Progenitor cell of endocrine pancreas (in vitro differentiated cells): ENCODE measurements around the gene OGA. TPM values are rescaled to one million over a fixed set of nuclear protein-coding genes. Genes with fewer than 3 reads are reported as not detected.
"Not testable (repeated sequence)": the region's sequence is repeated elsewhere in the genome, so short reads cannot be mapped to it uniquely, and the experiment has no call there.

ENCODE experiments used
- DNase-seq: peaks from one replicate; pipeline ENCODE4 v3.0.0; 2021; ENCODE audit warnings: low spot score; ENCODE audit not compliant: unreplicated experiment
- H3K27ac Mint-ChIP-seq: 2 replicates; pipeline ENCODE4 v1.8.0; 2021; ENCODE audit warnings: mild to moderate bottlenecking, moderate library complexity, mixed read lengths
- H3K27me3 Mint-ChIP-seq: 2 replicates; pipeline ENCODE4 v1.8.0; 2021; ENCODE audit warnings: mixed read lengths
- H3K36me3 Mint-ChIP-seq: 2 replicates; pipeline ENCODE4 v1.8.0; 2022; ENCODE audit warnings: mixed read lengths; ENCODE audit not compliant: insufficient read depth
- H3K4me1 Mint-ChIP-seq: 2 replicates; pipeline ENCODE4 v1.8.0; 2021; ENCODE audit warnings: low read depth, mixed read lengths
- H3K4me3 Mint-ChIP-seq: 2 replicates; pipeline ENCODE4 v1.8.0; 2021; ENCODE audit warnings: low read depth, mild to moderate bottlenecking, moderate library complexity, mixed read lengths
- H3K9me3 Mint-ChIP-seq: 2 replicates; pipeline ENCODE4 v1.8.0; 2021; ENCODE audit warnings: low read depth, mixed read lengths
- total RNA-seq: library from RNA; stranded (reverse); gene quantifications from 2 replicates; pipeline ENCODE4 v1.2.1, GENCODE V29; 2021
- TF ChIP-seq, protein P1 (sequence below): fragments of 200-600 bp; sonication (generic); IDR thresholded peaks from one replicate; pipeline ENCODE4 v1.5.0; 2021; ENCODE audit warnings: antibody characterized with exemption, mild to moderate bottlenecking; ENCODE audit not compliant: unreplicated experiment

Gene OGA
- total RNA-seq, 1 donor from 2014 or later, result 148 TPM

- TF ChIP-seq, protein P1, sequence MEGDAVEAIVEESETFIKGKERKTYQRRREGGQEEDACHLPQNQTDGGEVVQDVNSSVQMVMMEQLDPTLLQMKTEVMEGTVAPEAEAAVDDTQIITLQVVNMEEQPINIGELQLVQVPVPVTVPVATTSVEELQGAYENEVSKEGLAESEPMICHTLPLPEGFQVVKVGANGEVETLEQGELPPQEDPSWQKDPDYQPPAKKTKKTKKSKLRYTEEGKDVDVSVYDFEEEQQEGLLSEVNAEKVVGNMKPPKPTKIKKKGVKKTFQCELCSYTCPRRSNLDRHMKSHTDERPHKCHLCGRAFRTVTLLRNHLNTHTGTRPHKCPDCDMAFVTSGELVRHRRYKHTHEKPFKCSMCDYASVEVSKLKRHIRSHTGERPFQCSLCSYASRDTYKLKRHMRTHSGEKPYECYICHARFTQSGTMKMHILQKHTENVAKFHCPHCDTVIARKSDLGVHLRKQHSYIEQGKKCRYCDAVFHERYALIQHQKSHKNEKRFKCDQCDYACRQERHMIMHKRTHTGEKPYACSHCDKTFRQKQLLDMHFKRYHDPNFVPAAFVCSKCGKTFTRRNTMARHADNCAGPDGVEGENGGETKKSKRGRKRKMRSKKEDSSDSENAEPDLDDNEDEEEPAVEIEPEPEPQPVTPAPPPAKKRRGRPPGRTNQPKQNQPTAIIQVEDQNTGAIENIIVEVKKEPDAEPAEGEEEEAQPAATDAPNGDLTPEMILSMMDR, result no peak
- Mint-ChIP-seq H3K27ac (no peak overlapping the region), H3K4me1 (no peaks in the 10 kb centered on the region), H3K36me3 (peaks cover 28% of the 10 kb centered on the region), H3K9me3 (no peaks in the 10 kb centered on the region), H3K27me3 (no peaks in the 10 kb centered on the region), H3K4me3 (no peak overlapping the region)
- DNase-seq, result no peak
These were observed 28.6 kb downstream of the OGA start for GRCh38 chr10:101789686-101790085.

- H3K4me1 Mint-ChIP-seq, H3K9me3 Mint-ChIP-seq, H3K4me3 Mint-ChIP-seq, DNase-seq, H3K27ac Mint-ChIP-seq, H3K27me3 Mint-ChIP-seq: not testable (repeated sequence)
- H3K36me3 Mint-ChIP-seq, result peaks cover 26% of the 10 kb centered on the region
These were observed 29.0 kb downstream of the OGA start for GRCh38 chr10:101789231-101789630.

DNA sequence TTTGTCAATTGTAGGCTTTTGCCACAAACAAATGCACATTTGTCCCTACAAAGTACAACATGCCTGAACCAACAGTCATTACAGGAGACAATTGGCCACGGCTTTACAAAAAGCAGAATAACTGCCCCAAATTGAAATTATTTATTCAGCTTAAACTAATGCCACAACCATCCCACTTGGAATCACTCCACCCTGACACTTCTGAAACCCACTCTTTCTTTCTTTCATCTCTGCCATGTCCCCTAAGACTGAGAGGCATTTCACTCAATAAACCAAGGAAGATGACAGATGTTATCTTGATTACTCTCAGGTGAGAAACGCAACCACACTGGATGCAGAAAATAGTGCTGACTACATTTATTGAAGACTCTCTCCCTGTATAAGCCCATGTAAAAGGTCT is 32.4 kb downstream of the OGA start:
- H3K4me1 Mint-ChIP-seq, result peaks cover 17% of the 10 kb centered on the region
- TF ChIP-seq, protein P1, result no peak
- no peaks in the 10 kb centered on the region for H3K27me3 Mint-ChIP-seq
- H3K9me3 Mint-ChIP-seq, result no peaks in the 10 kb centered on the region
- H3K36me3 Mint-ChIP-seq, result peaks cover 19% of the 10 kb centered on the region
- no peak overlapping the region for H3K27ac Mint-ChIP-seq
- no peak overlapping the region for H3K4me3 Mint-ChIP-seq
- DNase-seq, result no peak

GRCh38 chr10:101784558-101784957 is 33.7 kb downstream of the OGA start:
- no peak overlapping the region for H3K4me3 Mint-ChIP-seq
- peaks cover 20% of the 10 kb centered on the region for H3K4me1 Mint-ChIP-seq
- peaks cover 3% of the 10 kb centered on the region for H3K27me3 Mint-ChIP-seq
- no peak for DNase-seq
- TF ChIP-seq, protein P1, result no peak
- H3K27ac Mint-ChIP-seq, result no peak overlapping the region
- H3K9me3 Mint-ChIP-seq, result no peaks in the 10 kb centered on the region
- peaks cover 16% of the 10 kb centered on the region for H3K36me3 Mint-ChIP-seq

DNA sequence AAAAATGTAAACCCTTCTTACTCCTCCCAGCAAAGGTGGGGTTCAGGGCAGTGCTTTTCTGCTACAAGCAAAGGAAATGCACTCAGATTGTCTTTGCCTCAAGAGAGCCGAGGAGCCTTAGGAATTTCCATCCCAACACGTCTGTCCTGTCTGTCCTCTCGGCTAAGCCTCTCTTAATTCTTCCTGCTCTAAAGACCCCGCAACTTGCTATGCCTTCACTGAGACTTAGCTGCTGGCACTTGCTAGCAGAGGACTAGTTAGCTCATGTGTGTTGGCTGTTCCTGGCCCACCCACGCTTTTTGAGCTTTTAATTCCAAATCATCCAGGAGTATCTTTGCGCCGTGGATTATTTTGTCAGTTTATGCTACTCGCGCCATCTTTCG is 34.5 kb downstream of the OGA start:
- Mint-ChIP-seq H3K4me1 (peaks cover 24% of the 10 kb centered on the region), H3K27ac (peak overlapping the region; percentile 94), H3K4me3 (peak overlapping the region; percentile 100), H3K9me3 (no peaks in the 10 kb centered on the region), H3K36me3 (peaks cover 16% of the 10 kb centered on the region), H3K27me3 (peaks cover 9% of the 10 kb centered on the region)
- DNase-seq, result no peak
- TF ChIP-seq, protein P1, result no peak

- TF ChIP-seq, protein P1, result no peak
- Mint-ChIP-seq H3K4me1 (peaks cover 25% of the 10 kb centered on the region), H3K36me3 (peaks cover 16% of the 10 kb centered on the region), H3K9me3 (no peaks in the 10 kb centered on the region), H3K4me3 (peak within 1 kb of the TSS; percentile 100), H3K27ac (peak within 1 kb of the TSS; percentile 94), H3K27me3 (peaks cover 11% of the 10 kb centered on the region)
- DNase-seq, result peak; percentile 67
These were observed 35.2 kb downstream of the OGA start, which contains the start of gene NPM3 for GRCh38 chr10:101782811-101783735. NPM3 (minus strand) TSS chr10:101783446; CDS start chr10:101783390, 56 bp downstream.
